H1 (cell line): ENCODE results near the gene DOK3. TPM values are rescaled to one million over a fixed set of nuclear protein-coding genes. Genes with fewer than 3 reads are reported as not detected.

Experiments used
- BACH1 ChIP-seq: IDR thresholded peaks from 2 replicates; pipeline ENCODE4 v1.6.1; 2012; ENCODE audit warnings: low read length, improper control_type of control experiment
- CREB1 ChIP-seq: IDR thresholded peaks from 2 replicates; pipeline ENCODE4 v1.6.1; 2012; ENCODE audit warnings: inconsistent platforms
- FOSL1 ChIP-seq: IDR thresholded peaks from 2 replicates; pipeline ENCODE4 v1.6.1; 2011; ENCODE audit warnings: mild to moderate bottlenecking, low read depth, low read length, moderate library complexity; ENCODE audit not compliant: insufficient read depth
- SP1 ChIP-seq: IDR thresholded peaks from 2 replicates; pipeline ENCODE4 v1.6.1; 2011; ENCODE audit warnings: low read depth, low read length
- YY1 ChIP-seq: IDR thresholded peaks from 2 replicates; pipeline ENCODE4 v1.6.1; 2011; ENCODE audit warnings: low read depth, mild to moderate bottlenecking, low read length
- polyA plus RNA-seq, 7 experiments: library from polyadenylated mRNA; depleted of rRNA in 3 of 7; stranded (reverse) in 5 of 7; unstranded in 2 of 7; fragments of >200 nt in 5 of 7; fragments of 200-250 nt in 2 of 7; gene quantifications; 1 replicate in 5 of 7; 2 replicates in 1 of 7; 4 replicates in 1 of 7; pipeline versions ENCODE4 v1.2.1 to v1.2.3, GENCODE V29; 2011 to 2013; ENCODE audit warnings: missing spikeins in 2 of 7, mixed read lengths in 2 of 7
- total RNA-seq: library from RNA; stranded (reverse); fragmentation: NEBNext Ultra II Directional; extraction: Animal tissue kit (Norgen Biotek cat#: 25700); gene quantifications from 2 replicates; pipeline ENCODE4 v1.2.1, GENCODE V29; 2021

The DOK3 gene
- total and polyA plus RNA-seq, 2 of the 8 experiments (the other 6 are each of a cell fraction or from before 2014, with no cell fraction given) = 4.2 to 6.4 TPM

DNA sequence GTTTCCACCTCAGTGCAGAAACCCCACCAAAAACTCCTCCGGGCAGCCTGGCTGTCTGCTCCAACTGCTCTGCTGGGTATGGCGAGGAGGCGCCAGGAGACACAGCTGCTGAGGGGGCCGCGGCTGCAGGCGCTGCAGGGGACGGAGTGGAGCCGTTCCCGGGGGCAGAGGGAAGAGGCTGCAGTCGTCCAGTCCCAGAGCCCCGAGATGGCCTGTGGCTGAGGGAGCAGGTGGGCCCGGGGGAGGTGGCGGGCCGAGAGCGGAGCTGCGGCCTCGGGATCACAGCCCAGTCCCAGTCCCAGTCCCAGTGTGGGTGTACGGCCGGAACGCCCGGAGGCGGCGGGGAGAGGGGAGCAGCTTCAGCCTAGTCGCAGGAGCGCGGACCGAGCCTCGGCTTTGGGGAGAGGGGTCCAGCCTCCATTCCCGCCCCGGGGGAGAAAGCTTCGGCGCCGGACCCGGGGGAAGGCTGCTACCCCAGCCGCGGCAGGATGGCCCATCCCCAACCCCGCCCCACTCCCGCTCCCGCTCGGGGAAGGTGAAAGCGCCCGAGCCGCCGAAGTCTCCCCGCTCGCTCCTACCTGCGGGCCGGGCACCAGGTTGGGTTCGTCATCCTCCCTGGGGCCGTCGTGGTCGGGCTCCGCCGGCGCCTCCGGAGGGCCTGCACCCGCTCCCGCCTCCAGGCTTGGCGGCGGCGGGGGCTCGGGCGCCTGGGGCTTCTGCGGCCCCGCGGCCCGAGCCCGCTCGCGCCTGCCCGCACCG lies 44.2 kb upstream of the DOK3 start (continued):
- no peak for TF ChIP-seq YY1
- TF ChIP-seq BACH1 = no peak
- no peak for TF ChIP-seq CREB1
- TF ChIP-seq FOSL1 = no peak
- TF ChIP-seq SP1 = no peak
